ENCODE data around the gene RAF1. TPM values are rescaled to one million over a fixed set of nuclear protein-coding genes. Genes with fewer than 3 reads are reported as not detected.
"Not testable (repeated sequence)": the region's sequence is repeated elsewhere in the genome, so short reads cannot be mapped to it uniquely, and the experiment has no call there.

Gene RAF1
- total RNA-seq, 1 experiment from 2014 or later, result 59.0 TPM

DNA sequence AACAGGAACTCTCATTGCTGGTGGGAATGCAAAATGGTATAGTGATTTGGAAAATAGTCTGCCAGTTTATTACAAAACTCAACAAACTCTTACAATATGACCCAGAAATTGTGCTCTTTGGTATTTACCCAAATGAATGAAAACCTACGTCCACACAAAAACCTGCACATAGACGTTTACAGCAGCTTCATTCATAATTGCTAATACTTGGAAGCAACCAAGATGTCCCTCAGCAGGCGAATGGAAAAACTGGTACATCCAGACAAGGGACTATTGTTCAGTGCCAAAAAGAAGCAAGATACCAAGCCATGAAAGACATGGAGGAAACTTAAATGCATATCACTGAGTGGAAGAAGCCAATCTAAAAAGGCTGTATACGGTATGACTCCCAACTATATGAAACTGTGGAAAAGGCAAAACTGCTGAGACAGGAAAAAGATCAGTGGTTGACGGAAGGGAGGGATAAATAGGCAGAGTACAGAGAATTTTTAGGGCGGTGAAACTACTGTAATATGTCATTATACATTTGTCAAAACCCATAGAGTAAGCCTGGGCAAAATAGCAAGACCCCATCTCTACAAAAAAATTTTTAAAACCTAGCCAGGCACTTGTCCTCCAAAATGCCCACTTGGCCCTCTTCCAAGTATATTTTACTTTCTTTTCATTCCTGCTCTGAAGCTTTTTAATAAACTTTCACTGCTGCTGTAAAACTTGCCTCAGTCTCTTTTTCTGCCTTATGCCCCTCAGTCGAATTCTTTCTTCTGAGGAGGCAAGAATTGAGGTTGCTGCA lies 113.8 kb downstream of the RAF1 start:
- in situ Hi-C loops (cut with HindIII; ENCODE audit: low pct_unique_long_range_greater_than_20kb, low sequenced_read_pairs), result no loop called here
- no peak for DNase-seq (ENCODE audit: low read depth)

DNA sequence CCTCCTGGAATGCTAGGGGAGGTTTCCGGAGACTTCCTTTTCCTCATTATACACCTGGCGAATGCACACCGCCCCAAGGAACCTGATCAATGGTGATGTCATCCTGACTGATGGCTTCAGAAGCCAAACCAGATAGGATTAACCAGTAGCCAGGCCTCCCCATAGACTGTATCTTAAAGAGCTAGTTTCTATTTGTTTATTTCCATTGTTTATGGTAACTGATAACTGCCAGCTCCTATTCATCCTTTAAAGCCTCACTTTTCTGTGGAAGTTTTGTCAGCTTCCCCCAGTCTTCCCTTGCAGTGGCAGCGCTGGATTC lies 118.5 kb downstream of the RAF1 start, which contains the start of gene MKRN2OS:
Gene MKRN2OS (minus strand): TSS at position 27 of the 319 bp plus-strand sequence. CDS start 35 bp downstream, outside the sequence.
- DNase-seq (ENCODE audit: low read depth), result no peak
- in situ Hi-C loops (cut with HindIII; ENCODE audit: low pct_unique_long_range_greater_than_20kb, low sequenced_read_pairs), result no loop called here

DNA sequence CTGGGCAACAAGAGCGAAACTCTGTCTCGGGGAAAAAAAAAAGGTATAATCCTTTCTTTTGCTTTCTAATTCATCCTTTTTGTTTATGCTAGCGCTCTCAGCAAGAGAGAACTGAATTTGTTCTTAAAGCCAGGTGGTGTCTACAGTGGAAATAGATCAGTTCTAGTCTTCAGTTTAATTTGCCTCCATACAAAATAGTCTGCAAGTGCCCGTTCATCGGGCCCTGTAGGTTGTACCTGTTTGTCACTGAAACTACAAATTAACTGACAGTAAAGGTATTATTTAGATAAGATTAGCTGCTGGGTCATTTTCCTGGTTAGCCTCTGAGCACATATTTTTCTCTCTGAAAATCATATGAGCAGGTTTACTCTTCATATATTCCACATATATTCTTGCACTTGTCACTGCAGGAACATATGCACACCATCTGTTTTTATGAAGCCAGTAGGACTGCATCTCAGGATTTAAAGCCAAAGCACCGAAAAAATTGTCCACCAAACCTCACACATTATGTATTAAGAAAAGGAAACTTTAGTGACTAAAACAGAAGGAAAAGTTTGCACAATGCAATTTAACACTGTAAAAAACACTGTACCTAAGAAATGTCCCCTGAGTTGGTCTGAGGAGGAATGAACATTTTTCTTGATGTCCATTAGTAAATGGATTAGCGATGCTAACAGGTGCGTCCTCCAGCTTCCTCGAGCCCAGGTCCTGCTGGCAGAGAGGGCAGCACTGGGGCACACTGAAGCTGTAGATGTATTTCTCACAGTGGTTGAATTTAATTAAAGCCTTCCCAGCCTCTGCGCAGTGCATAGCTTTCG lies 119.1 kb downstream of the RAF1 start:
- in situ Hi-C loops (cut with HindIII; ENCODE audit: low pct_unique_long_range_greater_than_20kb, low sequenced_read_pairs), result no loop called here
- DNase-seq (ENCODE audit: low read depth), result no peak

DNA sequence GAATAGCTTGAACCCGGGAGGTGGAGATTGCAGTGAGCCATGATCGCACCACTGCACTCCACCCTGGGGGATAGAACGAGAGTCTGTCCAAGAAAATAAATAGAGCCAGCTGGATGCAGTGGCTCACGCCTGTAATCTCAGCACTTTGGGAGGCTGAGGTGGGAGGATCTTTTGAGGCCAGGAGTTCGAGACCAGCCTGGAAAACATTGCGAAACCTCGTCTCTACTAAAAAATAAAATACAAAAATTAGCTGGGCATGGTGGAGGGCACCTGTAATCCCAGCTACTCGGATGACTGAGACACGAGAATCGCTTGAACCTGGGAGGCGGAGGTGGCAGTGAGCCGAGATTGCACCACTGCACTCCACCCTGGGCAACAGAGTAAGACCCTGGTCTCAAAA lies 120.4 kb downstream of the RAF1 start:
- DNase-seq (ENCODE audit: low read depth); in situ Hi-C loops (cut with HindIII; ENCODE audit: low pct_unique_long_range_greater_than_20kb, low sequenced_read_pairs): not testable (repeated sequence)

DNA sequence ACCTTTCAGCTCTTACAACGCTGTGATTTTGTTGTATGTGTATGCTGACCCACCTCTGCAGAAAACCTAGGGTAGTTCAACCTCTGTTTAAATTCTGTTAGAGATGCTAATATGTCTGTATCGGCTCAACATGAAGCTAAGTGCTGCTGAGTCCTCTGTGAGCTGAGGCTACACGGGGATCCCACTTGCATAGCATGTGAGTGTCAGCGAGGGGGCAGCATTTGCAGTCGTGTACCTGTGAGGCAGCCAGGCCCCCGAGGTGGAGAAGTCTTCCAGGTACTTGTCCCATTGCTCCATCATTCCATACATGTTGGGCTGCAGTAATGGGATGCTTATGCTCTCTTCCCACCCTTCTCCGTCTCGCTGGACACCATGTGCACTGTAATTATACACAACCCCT lies 122.3 kb downstream of the RAF1 start:
- DNase-seq (ENCODE audit: low read depth), result no peak
- in situ Hi-C loops (cut with HindIII; ENCODE audit: low pct_unique_long_range_greater_than_20kb, low sequenced_read_pairs), result no loop called here

DNA sequence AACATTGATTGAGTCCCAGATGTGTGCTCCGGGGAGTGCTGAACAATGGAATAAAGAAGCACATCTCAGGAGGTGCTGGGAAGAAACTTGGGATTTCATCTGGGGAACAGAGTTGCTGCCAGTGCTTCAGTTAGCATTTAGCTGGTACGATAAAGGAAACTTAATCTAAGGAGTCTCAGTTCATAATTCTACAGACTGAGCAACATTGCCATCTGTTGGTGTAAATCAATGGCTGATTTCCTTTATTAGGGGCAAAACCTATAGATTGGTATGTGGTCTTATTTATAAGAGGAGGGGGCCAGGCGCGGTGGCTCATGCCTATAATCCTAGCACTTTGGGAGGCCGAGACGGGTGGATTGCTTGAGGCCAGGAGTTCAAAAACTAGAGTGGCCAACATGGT lies 127.5 kb downstream of the RAF1 start:
- in situ Hi-C loops (cut with HindIII; ENCODE audit: low pct_unique_long_range_greater_than_20kb, low sequenced_read_pairs), result no loop called here
- DNase-seq (ENCODE audit: low read depth), result no peak

Other genes starting within 250 kb of the RAF1 start
- 19.0 and 25.4 TPM in 2 replicates for gene TSEN2, start 179.6 kb downstream of the RAF1 start, total RNA-seq (2014; rRNA removed; shearing (Covaris generic); ENCODE audit: low replicate concordance)
- gene MKRN2OS, start 118.6 kb downstream of the RAF1 start, total RNA-seq (2014; rRNA removed; shearing (Covaris generic); ENCODE audit: low replicate concordance), result not detected in 2 replicates
- 20.3 and 22.3 TPM in 2 replicates for gene MKRN2, start 107.0 kb downstream of the RAF1 start, total RNA-seq (2014; rRNA removed; shearing (Covaris generic); ENCODE audit: low replicate concordance)
- gene TMEM40, start 95.1 kb upstream of the RAF1 start, total RNA-seq (2014; rRNA removed; shearing (Covaris generic); ENCODE audit: low replicate concordance), result not detected in 2 replicates
- not detected in 2 replicates for gene CAND2, start 132.6 kb upstream of the RAF1 start, total RNA-seq (2014; rRNA removed; shearing (Covaris generic); ENCODE audit: low replicate concordance)
- gene RPL32, start 177.4 kb upstream of the RAF1 start, total RNA-seq (2014; rRNA removed; shearing (Covaris generic); ENCODE audit: low replicate concordance), result 1,005 and 1,130 TPM in 2 replicates